RWPE2 (cell line): Measurements from ENCODE around the gene UCK2.

ENCODE experiments used
- ATAC-seq: fragments of 200-7000 bp; cut with Tn5 transposase; 3 replicates; pipeline ENCODE4 v1.9.1; 2021; ENCODE audit warnings: low read depth
- DNase-seq: peaks from one replicate; pipeline ENCODE4 v3.0.0-alpha.2; 2020; ENCODE audit warnings: low spot score
- H3K27ac ChIP-seq: fragments of 450-650 bp; 2 replicates; pipeline ENCODE4 v1.5.1; 2017; ENCODE audit warnings: mild to moderate bottlenecking; ENCODE audit not compliant: poor library complexity, severe bottlenecking
- H3K27me3 ChIP-seq: fragments of 250-450 bp; sonication (Bioruptor Pico); 2 replicates; pipeline ENCODE4 v1.5.1; 2021; ENCODE audit warnings: mild to moderate bottlenecking, moderate library complexity; ENCODE audit not compliant: insufficient read depth, poor library complexity, severe bottlenecking
- H3K36me3 ChIP-seq: fragments of 250-450 bp; sonication (Bioruptor Pico); 2 replicates; pipeline ENCODE4 v1.5.1; 2020; ENCODE audit warnings: low read depth, mild to moderate bottlenecking, moderate library complexity
- H3K4me1 ChIP-seq: fragments of 250-450 bp; sonication (Bioruptor Pico); 2 replicates; pipeline ENCODE4 v1.5.1; 2021; ENCODE audit warnings: mild to moderate bottlenecking, moderate library complexity; ENCODE audit not compliant: insufficient read depth, poor library complexity, severe bottlenecking
- H3K4me3 ChIP-seq: fragments of 250-450 bp; sonication (Bioruptor Pico); 2 replicates; pipeline ENCODE4 v1.5.1; 2021; ENCODE audit warnings: mild to moderate bottlenecking, moderate library complexity; ENCODE audit not compliant: severe bottlenecking
- H3K9me3 ChIP-seq: fragments of 250-450 bp; sonication (Bioruptor Pico); 2 replicates; pipeline ENCODE4 v1.5.1; 2021; ENCODE audit warnings: mild to moderate bottlenecking, moderate library complexity; ENCODE audit not compliant: severe bottlenecking
- TF ChIP-seq, protein P1 (sequence below): fragments of 450-650 bp; IDR thresholded peaks from one replicate; pipeline ENCODE4 v1.5.1; 2017; ENCODE audit warnings: mild to moderate bottlenecking, moderate library complexity; ENCODE audit not compliant: poor library complexity, severe bottlenecking

Gene UCK2

DNA sequence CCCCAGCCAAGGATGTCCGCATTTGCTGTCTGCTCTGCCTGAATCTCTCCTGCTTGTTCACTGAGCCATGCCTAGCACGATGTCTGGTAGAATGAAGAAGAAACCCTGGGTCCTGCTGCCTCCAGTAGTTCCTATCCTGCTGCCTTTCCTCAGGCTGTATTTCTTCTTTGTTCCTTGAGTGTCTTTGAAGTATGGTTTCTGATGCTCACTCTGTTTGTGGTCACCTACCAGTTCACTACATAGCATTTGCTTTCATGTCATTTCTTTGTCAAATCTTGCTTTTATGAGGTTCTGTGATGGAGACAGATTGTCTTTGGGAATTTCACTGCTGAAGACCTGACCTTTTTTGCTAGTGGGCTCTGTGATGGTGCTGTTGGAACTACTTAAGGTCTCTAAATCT lies 5.9 kb downstream of the UCK2 start:
- Histone ChIP-seq H3K36me3 (peaks cover 34% of the 10 kb centered on the region; the same call in 1 of the 2 replicates), H3K9me3 (no peaks in the 10 kb centered on the region), H3K4me1 (no peaks in the 10 kb centered on the region), H3K27me3 (no peaks in the 10 kb centered on the region), H3K4me3 (no peak overlapping the region), H3K27ac (no peak overlapping the region)
- TF ChIP-seq, protein P1, sequence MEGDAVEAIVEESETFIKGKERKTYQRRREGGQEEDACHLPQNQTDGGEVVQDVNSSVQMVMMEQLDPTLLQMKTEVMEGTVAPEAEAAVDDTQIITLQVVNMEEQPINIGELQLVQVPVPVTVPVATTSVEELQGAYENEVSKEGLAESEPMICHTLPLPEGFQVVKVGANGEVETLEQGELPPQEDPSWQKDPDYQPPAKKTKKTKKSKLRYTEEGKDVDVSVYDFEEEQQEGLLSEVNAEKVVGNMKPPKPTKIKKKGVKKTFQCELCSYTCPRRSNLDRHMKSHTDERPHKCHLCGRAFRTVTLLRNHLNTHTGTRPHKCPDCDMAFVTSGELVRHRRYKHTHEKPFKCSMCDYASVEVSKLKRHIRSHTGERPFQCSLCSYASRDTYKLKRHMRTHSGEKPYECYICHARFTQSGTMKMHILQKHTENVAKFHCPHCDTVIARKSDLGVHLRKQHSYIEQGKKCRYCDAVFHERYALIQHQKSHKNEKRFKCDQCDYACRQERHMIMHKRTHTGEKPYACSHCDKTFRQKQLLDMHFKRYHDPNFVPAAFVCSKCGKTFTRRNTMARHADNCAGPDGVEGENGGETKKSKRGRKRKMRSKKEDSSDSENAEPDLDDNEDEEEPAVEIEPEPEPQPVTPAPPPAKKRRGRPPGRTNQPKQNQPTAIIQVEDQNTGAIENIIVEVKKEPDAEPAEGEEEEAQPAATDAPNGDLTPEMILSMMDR, result no peak
- no peak for ATAC-seq
- DNase-seq, result no peak

DNA sequence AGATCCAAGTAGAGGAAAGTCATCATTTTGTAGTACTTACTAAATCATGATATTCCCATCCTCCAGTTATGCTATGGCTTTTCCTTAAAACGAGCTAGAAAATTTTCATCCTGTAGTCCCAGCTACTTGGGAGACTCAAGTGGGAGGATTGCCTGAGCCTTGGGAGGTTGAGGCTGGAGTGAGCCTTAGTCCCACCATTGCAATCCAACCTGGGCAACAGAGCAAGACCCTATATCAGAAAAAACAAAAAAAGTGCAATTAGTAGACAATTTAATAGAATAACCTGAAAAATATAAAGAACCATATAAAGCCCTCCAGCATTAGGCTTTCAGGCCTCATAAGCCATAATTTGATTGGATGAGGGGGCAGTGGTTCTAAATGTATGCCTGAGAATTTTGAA lies 6.8 kb downstream of the UCK2 start:
- no peak overlapping the region for H3K4me3 ChIP-seq
- no peaks in the 10 kb centered on the region for H3K9me3 ChIP-seq
- TF ChIP-seq, protein P1, result no peak
- no peaks in the 10 kb centered on the region for H3K4me1 ChIP-seq
- no peak for ATAC-seq
- no peaks in the 10 kb centered on the region for H3K27me3 ChIP-seq
- H3K27ac ChIP-seq, result no peak overlapping the region
- peaks cover 34% of the 10 kb centered on the region; the same call in 1 of the 2 replicates for H3K36me3 ChIP-seq
- DNase-seq, result no peak

DNA sequence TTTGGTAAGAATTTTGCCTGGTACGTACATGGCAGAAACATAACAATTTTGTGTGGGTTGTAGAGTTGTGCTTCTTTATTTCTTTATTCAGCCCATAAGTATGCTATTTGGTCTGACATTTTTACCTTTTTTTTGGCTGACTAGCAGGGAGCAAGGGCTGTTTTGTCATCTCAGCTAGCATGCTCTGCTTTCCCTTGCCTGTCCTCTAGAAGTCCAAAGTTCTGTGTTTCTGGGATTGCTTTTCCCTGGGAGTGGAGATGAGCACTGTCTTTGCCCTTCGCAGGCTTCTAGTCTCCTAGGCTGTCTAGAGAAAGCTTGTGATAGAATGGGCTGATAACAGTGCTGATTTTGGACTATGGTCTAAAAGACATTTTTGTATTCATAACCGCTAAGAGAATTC lies 7.5 kb downstream of the UCK2 start:
- Histone ChIP-seq H3K9me3 (no peaks in the 10 kb centered on the region), H3K27me3 (no peaks in the 10 kb centered on the region), H3K27ac (no peak overlapping the region), H3K36me3 (peaks cover 34% of the 10 kb centered on the region; the same call in 1 of the 2 replicates), H3K4me1 (no peaks in the 10 kb centered on the region), H3K4me3 (no peak overlapping the region)
- no peak for DNase-seq
- TF ChIP-seq, protein P1, result no peak
- ATAC-seq, result no peak

DNA sequence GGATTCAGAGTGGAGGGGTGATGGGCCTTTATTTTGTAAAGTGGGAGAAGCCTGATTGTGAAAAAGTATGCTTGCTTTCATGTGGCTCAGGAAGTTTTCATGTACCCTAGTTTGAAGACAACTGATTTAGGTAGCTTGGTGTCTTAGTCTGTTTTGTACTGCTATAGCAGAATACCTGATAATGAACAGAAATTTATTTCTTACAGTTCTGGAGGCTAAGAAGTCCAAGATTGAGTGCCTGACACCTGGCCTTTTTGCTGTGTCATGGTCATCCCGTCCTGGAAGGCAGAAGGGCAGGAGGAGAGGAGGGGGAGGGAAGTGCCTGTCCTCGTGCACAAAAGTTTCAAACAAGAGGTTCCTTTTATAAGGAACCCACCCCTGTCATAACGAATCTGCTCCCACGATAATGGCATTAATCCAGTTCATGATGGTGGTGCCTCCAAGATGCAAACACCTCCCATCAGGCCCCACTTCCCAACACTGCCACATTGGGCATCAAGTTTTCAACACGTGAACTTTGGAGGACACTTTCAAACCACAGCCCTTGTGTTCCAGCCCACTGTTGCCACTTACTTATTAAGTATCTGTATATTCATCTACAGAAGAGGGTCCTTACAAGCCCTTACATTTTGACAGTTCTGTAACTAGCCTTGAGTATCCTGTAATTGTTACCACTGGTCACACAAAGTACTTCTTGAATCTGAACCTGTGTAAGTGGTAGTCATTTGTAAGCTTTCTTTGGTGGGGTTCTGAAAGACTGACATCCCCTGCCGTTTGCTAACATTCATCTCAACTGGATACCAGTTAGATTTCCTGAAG lies 9.5 kb downstream of the UCK2 start:
- no peak overlapping the region for H3K4me3 ChIP-seq
- no peak for DNase-seq
- H3K9me3 ChIP-seq, result no peaks in the 10 kb centered on the region
- TF ChIP-seq, protein P1, result no peak
- H3K27ac ChIP-seq, result no peak overlapping the region
- H3K4me1 ChIP-seq, result peaks cover 7% of the 10 kb centered on the region
- H3K27me3 ChIP-seq, result no peaks in the 10 kb centered on the region
- ATAC-seq, result no peak
- H3K36me3 ChIP-seq, result peaks cover 25% of the 10 kb centered on the region; the same call in 1 of the 2 replicates

DNA sequence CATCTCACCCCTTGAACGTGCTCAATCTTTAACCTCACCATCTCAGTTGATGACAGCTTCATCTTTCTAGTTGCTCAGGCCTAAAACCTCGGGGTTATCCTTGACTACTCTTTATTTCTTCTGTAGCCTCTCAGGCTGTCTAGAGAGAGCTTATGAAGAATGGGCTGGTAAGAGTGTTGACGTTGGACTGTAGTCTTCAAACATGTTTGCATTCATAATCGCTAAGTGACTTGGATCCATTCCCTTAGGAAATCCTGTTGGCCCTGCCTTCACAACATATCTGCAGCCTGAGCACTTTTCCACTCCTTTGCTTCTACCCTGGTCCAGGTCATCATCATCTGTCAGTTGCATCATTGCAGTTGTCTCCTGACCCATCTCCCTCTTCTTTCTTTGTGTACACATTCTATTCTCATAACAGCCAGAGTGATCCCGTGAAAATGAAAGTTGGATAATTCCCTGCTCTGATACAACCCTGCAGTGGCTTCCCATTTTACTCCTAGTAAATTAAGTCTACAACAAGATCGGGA lies 10.5 kb downstream of the UCK2 start:
- Histone ChIP-seq H3K27me3 (no peaks in the 10 kb centered on the region), H3K27ac (no peak overlapping the region)

More for the DNA sequence above, 10.5 kb downstream of the UCK2 start:
- H3K9me3 ChIP-seq, result no peaks in the 10 kb centered on the region
- DNase-seq (no peak), ATAC-seq (no peak)
- H3K4me1 ChIP-seq, result peaks cover 18% of the 10 kb centered on the region
- no peak overlapping the region for H3K4me3 ChIP-seq
- TF ChIP-seq, protein P1, result no peak
- H3K36me3 ChIP-seq, result peaks cover 21% of the 10 kb centered on the region; the same call in 1 of the 2 replicates
